Measurements from ENCODE around the gene SLC35A5. TPM values are rescaled to one million over a fixed set of nuclear protein-coding genes. Genes with fewer than 3 reads are reported as not detected.
A peak's percentile ranks its signal among the peaks of the same experiment; 100 is the strongest.

The SLC35A5 gene
- total and polyA plus RNA-seq, 3 donors from 2014 or later = 51.4 to 64.2 (median 54.9) TPM

DNA sequence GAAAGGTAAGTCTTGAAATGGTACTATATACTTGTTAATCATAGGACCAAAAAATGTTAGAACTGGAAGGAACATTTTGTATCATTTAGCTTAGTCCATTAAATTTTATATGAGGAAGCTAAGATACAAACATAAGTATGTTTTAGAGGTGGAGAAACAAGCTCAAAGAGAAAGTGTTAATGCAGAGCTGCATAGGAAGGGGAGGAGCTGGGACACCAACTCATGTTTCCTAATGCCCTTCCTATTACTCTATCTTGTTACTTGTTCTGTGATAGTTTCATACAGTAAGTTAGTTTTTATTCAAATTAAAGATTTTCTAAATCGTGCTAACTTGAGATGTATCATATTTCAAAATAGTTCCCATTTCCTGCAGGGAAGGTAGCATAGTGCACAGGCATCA lies 7.4 kb downstream of the SLC35A5 start:
- no peaks in the 10 kb centered on the region for H3K9me3 ChIP-seq
- no peaks in the 10 kb centered on the region for H3K4me1 ChIP-seq
- DNase-seq = no peak
- no peak overlapping the region for H3K4me3 ChIP-seq
- 14 to 38% methylated on average over 1 of the region's 1 CpG for WGBS, 2 donors
- TF ChIP-seq POLR2A (IDR thresholded peaks at IDR 0.05) = no peak
- TF ChIP-seq CTCF (IDR thresholded peaks at IDR 0.05) = no peak
- intact Hi-C loops (cut with DNase I; ENCODE audit: low total_unique reads) = no loop called here
- no peaks in the 10 kb centered on the region for H3K27me3 ChIP-seq
- H3K36me3 ChIP-seq (ENCODE audit: low read depth, missing control alignments) = no peaks in the 10 kb centered on the region
- H3K27ac ChIP-seq = no peak overlapping the region

- no peak for DNase-seq
- no peaks in the 10 kb centered on the region for H3K4me1 ChIP-seq
- H3K27ac ChIP-seq = no peak overlapping the region
- TF ChIP-seq POLR2A (IDR thresholded peaks at IDR 0.05) (no peak), CTCF (IDR thresholded peaks at IDR 0.05) (no peak)
- WGBS, 2 donors = 93 to 94% methylated on average over 1 of the region's 1 CpG
- H3K9me3 ChIP-seq = no peaks in the 10 kb centered on the region
- intact Hi-C loops (cut with DNase I; ENCODE audit: low total_unique reads) = no loop called here
- no peak overlapping the region for H3K4me3 ChIP-seq
- no peaks in the 10 kb centered on the region for H3K27me3 ChIP-seq
- H3K36me3 ChIP-seq (ENCODE audit: low read depth, missing control alignments) = no peaks in the 10 kb centered on the region
Measured at GRCh38 chr3:112572701-112573100, 10.9 kb downstream of the SLC35A5 start.

- TF ChIP-seq CTCF (IDR thresholded peaks at IDR 0.05) (no peak), POLR2A (IDR thresholded peaks at IDR 0.05) (no peak)
- H3K4me3 ChIP-seq = no peak overlapping the region
- no peak for DNase-seq
- no peaks in the 10 kb centered on the region for H3K36me3 ChIP-seq (ENCODE audit: low read depth, missing control alignments)
- no peaks in the 10 kb centered on the region for H3K27me3 ChIP-seq
- no peaks in the 10 kb centered on the region for H3K9me3 ChIP-seq
- H3K4me1 ChIP-seq = no peaks in the 10 kb centered on the region
- WGBS, 2 donors = 83 to 91% methylated on average over 3 of the region's 3 CpGs
- H3K27ac ChIP-seq = no peak overlapping the region
- intact Hi-C loops (cut with DNase I; ENCODE audit: low total_unique reads) = no loop called here
Measured at GRCh38 chr3:112579232-112579631, 17.4 kb downstream of the SLC35A5 start.

GRCh38 chr3:112579697-112580096 lies 17.9 kb downstream of the SLC35A5 start:
- TF ChIP-seq POLR2A (IDR thresholded peaks at IDR 0.05) (no peak), CTCF (IDR thresholded peaks at IDR 0.05) (no peak)
- Histone ChIP-seq H3K4me3 (no peak overlapping the region), H3K9me3 (no peaks in the 10 kb centered on the region), H3K4me1 (no peaks in the 10 kb centered on the region), H3K27me3 (no peaks in the 10 kb centered on the region), H3K36me3 (ENCODE audit: low read depth, missing control alignments) (no peaks in the 10 kb centered on the region), H3K27ac (no peak overlapping the region)
- WGBS, 2 donors = 54 to 75% methylated on average over 3 of the region's 3 CpGs
- DNase-seq = no peak
- intact Hi-C loops (cut with DNase I; ENCODE audit: low total_unique reads) = no loop called here

- H3K36me3 ChIP-seq (ENCODE audit: low read depth, missing control alignments) = no peaks in the 10 kb centered on the region
- intact Hi-C loops (cut with DNase I; ENCODE audit: low total_unique reads) = no loop called here
- H3K4me1 ChIP-seq = no peaks in the 10 kb centered on the region
- 68 to 81% methylated on average over 2 of the region's 2 CpGs for WGBS, 2 donors
- H3K27ac ChIP-seq = no peak overlapping the region
- no peak for DNase-seq
- no peaks in the 10 kb centered on the region for H3K27me3 ChIP-seq
- H3K9me3 ChIP-seq = no peaks in the 10 kb centered on the region
- H3K4me3 ChIP-seq = no peak overlapping the region
- TF ChIP-seq CTCF (IDR thresholded peaks at IDR 0.05) = peak; percentile 15 to 49 (median 37)
- TF ChIP-seq POLR2A (IDR thresholded peaks at IDR 0.05) = no peak
Measured at GRCh38 chr3:112582244-112582874, 20.5 kb downstream of the SLC35A5 start.

All from testis (tissue), 3 donors.